HEK293 (cell line): ENCODE results near the gene LRRC8E.
"Not testable (repeated sequence)": the region's sequence is repeated elsewhere in the genome, so short reads cannot be mapped to it uniquely, and the experiment has no call there.

Source experiments
- CTCF ChIA-PET: fragments of 350-600 bp; formaldehyde crosslinking; extraction: SDS; loops from one replicate; lab custom pipeline; 2021; ENCODE audit warnings: antibody characterized with exemption; lab: Yijun Ruan, JAX
- POLR2A ChIA-PET: fragments of 300-600 bp; formaldehyde crosslinking; extraction: SDS; loops from one replicate; lab custom pipeline; 2020; ENCODE audit warnings: antibody characterized with exemption, inconsistent platforms; lab: Yijun Ruan, JAX
- H3K27ac ChIP-seq: fragments of 200-500 bp; sonication (Bioruptor generic); 2 replicates; pipeline ENCODE4 v1.5.1; 2014; ENCODE audit warnings: low read depth, low read length, control low read depth, inconsistent platforms; ENCODE audit errors: extremely low read depth
- H3K36me3 ChIP-seq, 2 experiments: fragments of 200-500 bp in 1 of 2; sonication (Bioruptor generic) in 1 of 2; 1 replicate in 1 of 2; 2 replicates in 1 of 2; pipeline ENCODE4 v1.5.1; 2014 to 2017; ENCODE audit warnings: inconsistent platforms in 2 of 2, low read length in 2 of 2; ENCODE audit not compliant: control insufficient read depth in 2 of 2, insufficient read depth in 1 of 2
- H3K4me1 ChIP-seq: fragments of 200-500 bp; sonication (Bioruptor generic); 2 replicates; pipeline ENCODE4 v1.5.1; 2014; ENCODE audit warnings: mild to moderate bottlenecking, low read length, inconsistent platforms; ENCODE audit not compliant: control insufficient read depth, insufficient read depth
- H3K4me3 ChIP-seq: 2 replicates; pipeline ENCODE4 v1.5.1; 2011; ENCODE audit warnings: low read depth, mild to moderate bottlenecking, control low read depth, low read length, moderate library complexity
- H3K9me3 ChIP-seq: fragments of 200-500 bp; sonication (Bioruptor generic); 2 replicates; pipeline ENCODE4 v1.5.1; 2014; ENCODE audit warnings: low read depth, low read length, inconsistent platforms; ENCODE audit not compliant: control insufficient read depth, insufficient read depth
- GLIS1 ChIP-seq: fragments of 450-650 bp; formaldehyde crosslinking; IDR thresholded peaks from 2 replicates; pipeline ENCODE4 v1.5.1; 2016; ENCODE audit warnings: missing biosample characterization, missing genetic modification characterization
- GLIS2 ChIP-seq: fragments of 450-650 bp; formaldehyde crosslinking; IDR thresholded peaks from 2 replicates; pipeline ENCODE4 v1.5.1; 2016; ENCODE audit warnings: missing biosample characterization, missing genetic modification characterization
- SALL2 ChIP-seq: fragments of 450-650 bp; formaldehyde crosslinking; IDR thresholded peaks from 2 replicates; pipeline ENCODE4 v1.5.0; 2017; ENCODE audit warnings: missing biosample characterization, mild to moderate bottlenecking, missing genetic modification characterization, borderline replicate concordance
- ZIC2 ChIP-seq: fragments of 450-650 bp; formaldehyde crosslinking; IDR thresholded peaks from 2 replicates; pipeline ENCODE4 v1.5.1; 2016; ENCODE audit warnings: missing biosample characterization, missing genetic modification characterization
- ZNF157 ChIP-seq: fragments of 450-650 bp; formaldehyde crosslinking; IDR thresholded peaks from 2 replicates; pipeline ENCODE4 v1.5.1; 2016; ENCODE audit warnings: missing biosample characterization, missing genetic modification characterization
- ZNF266 ChIP-seq: fragments of 450-650 bp; formaldehyde crosslinking; IDR thresholded peaks from 2 replicates; pipeline ENCODE4 v1.5.1; 2016; ENCODE audit warnings: missing biosample characterization, missing genetic modification characterization, low read depth
- ZNF600 ChIP-seq: fragments of 450-650 bp; formaldehyde crosslinking; IDR thresholded peaks from 2 replicates; pipeline ENCODE4 v1.5.1; 2016; ENCODE audit warnings: missing biosample characterization, missing genetic modification characterization
- ZSCAN23 ChIP-seq: fragments of 450-650 bp; formaldehyde crosslinking; IDR thresholded peaks from 2 replicates; pipeline ENCODE4 v1.5.1; 2016; ENCODE audit warnings: missing biosample characterization, missing genetic modification characterization
- TF ChIP-seq, protein P1 (sequence below): fragments of 450-650 bp; formaldehyde crosslinking; IDR thresholded peaks from 2 replicates; pipeline ENCODE4; 2016; ENCODE audit warnings: missing biosample characterization, missing genetic modification characterization
- TF ChIP-seq, protein P2 (sequence below): fragments of 450-650 bp; formaldehyde crosslinking; IDR thresholded peaks from 2 replicates; pipeline ENCODE4 v1.5.1; 2016; ENCODE audit warnings: missing biosample characterization, missing genetic modification characterization

Gene LRRC8E

DNA sequence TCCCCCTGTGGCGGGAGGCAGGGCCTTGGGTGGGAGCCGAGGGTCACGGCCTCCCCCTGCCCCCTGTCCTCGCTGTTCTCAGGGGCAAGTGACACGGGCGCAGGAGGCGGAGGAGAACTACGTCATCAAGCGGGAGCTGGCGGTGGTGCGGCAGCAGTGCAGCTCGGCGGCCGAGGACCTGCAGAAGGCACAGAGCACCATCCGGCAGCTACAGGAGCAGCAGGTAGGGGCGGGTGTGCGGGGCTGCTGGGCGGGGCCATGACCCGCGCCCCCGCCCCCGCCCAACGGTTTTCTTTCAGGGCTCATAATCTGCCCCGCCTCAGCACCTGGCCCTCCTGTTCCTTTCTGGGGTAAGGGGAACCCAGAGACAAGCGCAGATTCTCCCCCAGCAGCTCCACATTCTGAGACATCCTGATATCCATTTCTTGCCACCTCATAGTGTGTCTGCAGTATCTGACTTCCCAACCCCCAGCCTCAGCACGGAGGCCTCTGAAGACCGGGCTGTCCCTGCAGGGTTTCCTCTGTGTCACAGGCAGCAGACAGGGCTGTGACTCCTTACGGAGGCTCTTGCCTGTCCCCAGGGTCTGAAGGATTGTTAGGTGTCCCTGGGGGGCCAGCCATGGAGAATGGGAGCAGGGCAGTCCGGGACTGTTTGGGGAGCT, 30.1 kb upstream of the LRRC8E start (continued):
- no peak for TF ChIP-seq ZNF157 (tag by site-specific recombination)
- TF ChIP-seq ZNF266 (tag by site-specific recombination), result no peak

GRCh38 chr19:7859087-7859486, 29.2 kb upstream of the LRRC8E start:
- H3K36me3 ChIP-seq, result peaks cover 0 to 13% of the 10 kb centered on the region in 2 experiments; a peak in 1 of 3 replicates
- H3K4me3 ChIP-seq, H3K27ac ChIP-seq, H3K9me3 ChIP-seq, H3K4me1 ChIP-seq, POLR2A ChIA-PET: not testable (repeated sequence)
- CTCF ChIA-PET, result interaction anchor here (0.9 to 2.8 kb wide), 3 partner anchors 10 to 86 kb away, joined by 3 to 21 read pairs (median 4); partner anchors contain the start of gene SNAPC2
- TF ChIP-seq ZIC2 (tag by site-specific recombination), result peak; percentile 96
- TF ChIP-seq, all 188 proteins: peak for 1; not testable (repeated sequence) for 187

GRCh38 chr19:7859831-7860713, 28.2 kb upstream of the LRRC8E start:
- no peak overlapping the region for H3K4me3 ChIP-seq
- H3K4me1 ChIP-seq, result no peaks in the 10 kb centered on the region

DNA sequence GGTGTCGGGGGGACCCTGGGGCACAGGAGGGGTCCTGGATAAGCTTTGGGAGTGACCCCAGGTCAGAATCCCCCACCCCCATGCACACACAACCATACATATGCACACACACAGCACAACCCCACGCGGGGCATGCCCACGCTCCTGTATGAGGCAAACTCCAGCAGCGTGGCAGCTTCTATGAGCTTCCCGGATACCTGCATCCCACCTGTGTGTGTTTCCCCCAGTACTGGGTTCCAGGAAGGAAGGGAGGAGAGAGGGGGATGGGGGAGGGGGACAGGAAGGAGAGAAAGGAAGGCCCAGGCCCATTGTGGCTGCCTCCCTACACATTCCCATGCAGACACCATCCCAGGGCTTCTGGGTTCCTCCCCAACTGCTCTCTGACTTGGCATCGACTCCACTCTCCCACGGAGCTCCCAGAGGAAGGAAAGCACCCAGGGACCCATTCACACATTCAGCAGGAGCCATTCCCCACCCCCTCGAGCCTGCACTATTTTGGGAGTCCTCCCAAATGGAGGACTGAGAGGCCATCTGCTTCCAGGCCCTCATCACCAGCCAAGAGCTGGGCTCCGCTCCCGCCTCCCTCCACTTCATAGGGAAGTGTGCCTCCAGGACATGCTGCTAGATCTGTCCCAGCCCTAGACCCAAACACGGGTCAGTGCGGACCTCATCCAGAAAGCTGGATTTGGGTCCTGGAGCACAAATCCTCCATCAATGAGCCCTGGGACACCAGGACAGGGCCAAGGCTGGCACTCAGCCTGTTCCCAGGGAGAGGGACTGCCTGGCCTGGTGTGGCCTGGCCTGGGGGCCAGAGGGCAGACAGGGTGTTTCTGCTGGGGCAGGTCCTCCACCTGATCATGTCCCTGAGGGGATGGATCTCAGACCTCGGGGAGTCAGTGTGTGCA, 27.3 kb upstream of the LRRC8E start:
- Histone ChIP-seq H3K4me1 (no peaks in the 10 kb centered on the region), H3K27ac (no peak overlapping the region), H3K9me3 (no peaks in the 10 kb centered on the region), H3K4me3 (no peak overlapping the region), H3K36me3 (peaks cover 0 to 13% of the 10 kb centered on the region in 2 experiments; a peak in 1 of 3 replicates)
- TF ChIP-seq GLIS1 (tag by site-specific recombination) (peak; percentile 47), ZSCAN23 (tag by site-specific recombination) (no peak), ZNF600 (tag by site-specific recombination) (peak; percentile 17; the same call in 1 of the 2 replicates)
- POLR2A ChIA-PET, result interaction anchor here (1.5 kb wide), 1 partner anchor 8 kb away, joined by 3 read pairs; no protein-coding TSS in a partner anchor
- CTCF ChIA-PET, result interaction anchor here (0.6 to 2.0 kb wide), 4 partner anchors 8 to 60 kb away, joined by 3 to 11 read pairs (median 6); no protein-coding TSS in a partner anchor

More at GRCh38 chr19:7859831-7860713, 28.2 kb upstream of the LRRC8E start:
- no peak overlapping the region for H3K27ac ChIP-seq
- ChIA-PET CTCF (interaction anchor here (0.6 to 2.0 kb wide), 4 partner anchors 7 to 60 kb away, joined by 3 to 11 read pairs (median 6); partner anchors contain the start of gene SNAPC2), POLR2A (interaction anchor here (1.5 kb wide), 1 partner anchor 9 kb away, joined by 3 read pairs; no protein-coding TSS in a partner anchor)
- H3K36me3 ChIP-seq, result peaks cover 0 to 13% of the 10 kb centered on the region in 2 experiments; a peak in 1 of 3 replicates
- peak; percentile 26; the same call in 1 of the 2 replicates for TF ChIP-seq GLIS2 (tag by site-specific recombination)
- no peak for TF ChIP-seq SALL2 (tag by site-specific recombination)
- TF ChIP-seq, protein P1, sequence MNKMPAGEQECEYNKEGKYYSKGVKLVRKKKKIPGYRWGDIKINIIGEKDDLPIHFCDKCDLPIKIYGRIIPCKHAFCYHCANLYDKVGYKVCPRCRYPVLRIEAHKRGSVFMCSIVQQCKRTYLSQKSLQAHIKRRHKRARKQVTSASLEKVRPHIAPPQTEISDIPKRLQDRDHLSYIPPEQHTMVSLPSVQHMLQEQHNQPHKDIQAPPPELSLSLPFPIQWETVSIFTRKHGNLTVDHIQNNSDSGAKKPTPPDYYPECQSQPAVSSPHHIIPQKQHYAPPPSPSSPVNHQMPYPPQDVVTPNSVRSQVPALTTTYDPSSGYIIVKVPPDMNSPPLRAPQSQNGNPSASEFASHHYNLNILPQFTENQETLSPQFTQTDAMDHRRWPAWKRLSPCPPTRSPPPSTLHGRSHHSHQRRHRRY (tag by site-specific recombination), result no peak
- TF ChIP-seq, protein P2, sequence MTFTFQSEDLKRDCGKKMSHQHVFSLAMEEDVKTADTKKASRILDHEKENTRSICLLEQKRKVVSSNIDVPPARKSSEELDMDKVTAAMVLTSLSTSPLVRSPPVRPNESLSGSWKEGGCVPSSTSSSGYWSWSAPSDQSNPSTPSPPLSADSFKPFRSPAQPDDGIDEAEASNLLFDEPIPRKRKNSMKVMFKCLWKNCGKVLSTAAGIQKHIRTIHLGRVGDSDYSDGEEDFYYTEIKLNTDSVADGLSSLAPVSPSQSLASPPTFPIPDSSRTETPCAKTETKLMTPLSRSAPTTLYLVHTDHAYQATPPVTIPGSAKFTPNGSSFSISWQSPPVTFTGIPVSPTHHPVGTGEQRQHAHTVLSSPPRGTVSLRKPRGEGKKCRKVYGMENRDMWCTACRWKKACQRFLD (tag by site-specific recombination), result no peak
- H3K9me3 ChIP-seq, result no peaks in the 10 kb centered on the region
